Progenitor cell of endocrine pancreas (in vitro differentiated cells): ENCODE results near the gene CDNF. TPM values are rescaled to one million over a fixed set of nuclear protein-coding genes. Genes with fewer than 3 reads are reported as not detected.

Source experiments
- DNase-seq: peaks from one replicate; pipeline ENCODE4 v3.0.0; 2021; ENCODE audit warnings: low spot score; ENCODE audit not compliant: unreplicated experiment
- H3K27ac Mint-ChIP-seq: 2 replicates; pipeline ENCODE4 v1.8.0; 2021; ENCODE audit warnings: mild to moderate bottlenecking, moderate library complexity, mixed read lengths
- H3K27me3 Mint-ChIP-seq: 2 replicates; pipeline ENCODE4 v1.8.0; 2021; ENCODE audit warnings: mixed read lengths
- H3K36me3 Mint-ChIP-seq: 2 replicates; pipeline ENCODE4 v1.8.0; 2022; ENCODE audit warnings: mixed read lengths; ENCODE audit not compliant: insufficient read depth
- H3K4me1 Mint-ChIP-seq: 2 replicates; pipeline ENCODE4 v1.8.0; 2021; ENCODE audit warnings: low read depth, mixed read lengths
- H3K4me3 Mint-ChIP-seq: 2 replicates; pipeline ENCODE4 v1.8.0; 2021; ENCODE audit warnings: low read depth, mild to moderate bottlenecking, moderate library complexity, mixed read lengths
- H3K9me3 Mint-ChIP-seq: 2 replicates; pipeline ENCODE4 v1.8.0; 2021; ENCODE audit warnings: low read depth, mixed read lengths
- CTCF ChIP-seq: fragments of 200-600 bp; sonication (generic); IDR thresholded peaks from one replicate; pipeline ENCODE4 v1.5.0; 2021; ENCODE audit warnings: antibody characterized with exemption, mild to moderate bottlenecking; ENCODE audit not compliant: unreplicated experiment
- total RNA-seq: library from RNA; stranded (reverse); gene quantifications from 2 replicates; pipeline ENCODE4 v1.2.1, GENCODE V29; 2021

CDNF gene
- total RNA-seq, 1 donor from 2014 or later = 2.3 TPM

- TF ChIP-seq CTCF = no peak
- Mint-ChIP-seq H3K4me1 (no peaks in the 10 kb centered on the region), H3K27ac (no peak overlapping the region), H3K27me3 (no peaks in the 10 kb centered on the region), H3K36me3 (no peaks in the 10 kb centered on the region), H3K4me3 (no peak overlapping the region), H3K9me3 (peaks cover 9% of the 10 kb centered on the region)
- no peak for DNase-seq
Observed at GRCh38 chr10:14772399-14772798, 65.4 kb downstream of the CDNF start.

GRCh38 chr10:14770927-14771326, 66.9 kb downstream of the CDNF start:
- no peaks in the 10 kb centered on the region for H3K36me3 Mint-ChIP-seq
- peaks cover 4% of the 10 kb centered on the region for H3K27me3 Mint-ChIP-seq
- no peaks in the 10 kb centered on the region for H3K4me1 Mint-ChIP-seq
- no peak for TF ChIP-seq CTCF
- H3K4me3 Mint-ChIP-seq = no peak overlapping the region
- no peak for DNase-seq
- H3K27ac Mint-ChIP-seq = no peak overlapping the region
- H3K9me3 Mint-ChIP-seq = peaks cover 9% of the 10 kb centered on the region

Other genes starting within 250 kb of the CDNF start
- gene FAM107B, start 63.1 kb downstream of the CDNF start, total RNA-seq = 82.2 and 87.4 TPM in 2 replicates
- 13.2 and 15.2 TPM in 2 replicates for gene HSPA14, start 269 bp upstream of the CDNF start, total RNA-seq
- 15.7 and 16.0 TPM in 2 replicates for gene MSANTD7, start 269 bp upstream of the CDNF start, total RNA-seq
- 38.4 and 39.9 TPM in 2 replicates for gene SUV39H2, start 40.8 kb upstream of the CDNF start, total RNA-seq
- 13.5 and 13.8 TPM in 2 replicates for gene DCLRE1C, start 116.1 kb upstream of the CDNF start, total RNA-seq
- gene MEIG1, start 121.4 kb upstream of the CDNF start, total RNA-seq = 1.6 and 3.0 TPM in 2 replicates
- gene OLAH, start 205.9 kb upstream of the CDNF start, total RNA-seq = not detected in 2 replicates